Upper lobe of right lung (tissue), 1 donor: ENCODE results near the gene LILRA6. TPM values are rescaled to one million over a fixed set of nuclear protein-coding genes. Genes with fewer than 3 reads are reported as not detected.

Experiments used
- ATAC-seq: fragments of 200-7000 bp; cut with Tn5 transposase; one replicate; pipeline ENCODE4 v1.9.1; 2020; ENCODE audit warnings: mild to moderate bottlenecking, moderate library complexity
- DNase-seq: peaks from one replicate; pipeline ENCODE4 v3.0.0-alpha.2; 2020
- H3K27ac ChIP-seq: fragments of 200-600 bp; one replicate; pipeline ENCODE4 v1.8.0; 2022
- H3K27me3 ChIP-seq: fragments of 200-600 bp; one replicate; pipeline ENCODE4 v1.8.0; 2022; ENCODE audit warnings: mild to moderate bottlenecking
- H3K36me3 ChIP-seq: fragments of 200-600 bp; one replicate; pipeline ENCODE4 v1.8.0; 2022
- H3K4me1 ChIP-seq: fragments of 200-600 bp; one replicate; pipeline ENCODE4 v1.8.0; 2022
- H3K4me3 ChIP-seq: fragments of 200-600 bp; one replicate; pipeline ENCODE4 v1.8.0; 2022; ENCODE audit warnings: mild to moderate bottlenecking
- H3K9me3 ChIP-seq: fragments of 200-600 bp; one replicate; pipeline ENCODE4 v1.8.0; 2022
- CTCF ChIP-seq: fragments of 200-600 bp; IDR thresholded peaks from one replicate; pipeline ENCODE4 v1.8.0; 2022; ENCODE audit warnings: antibody characterized with exemption
- intact Hi-C: fragments of 100-400 bp; cut with DNase I; formaldehyde crosslinking; loops from one replicate; pipeline ENCODE4 v1.11.0; 2022
- microRNA-seq: library from miRNA; unstranded; fragments of <30 nt; microRNA quantifications from one replicate; pipeline ENCODE4 v1.2.0, GENCODE V29; 2020; ENCODE audit warnings: borderline microRNAs expressed
- total RNA-seq: library from RNA; stranded (reverse); fragmentation: NEBNext Ultra II Directional; extraction: Animal tissue kit (Norgen Biotek cat#: 25700); gene quantifications from one replicate; pipeline ENCODE4 v1.2.1, GENCODE V29; 2021
- donor health status: DM: no; HTN: yes; CAD: no; lungs with severe emphysema.

LILRA6 gene
- total RNA-seq, 1 donor from 2014 or later: 21.4 TPM

GRCh38 chr19:54189735-54190502, 52.7 kb downstream of the LILRA6 start:
- H3K4me1 ChIP-seq: peaks cover 21% of the 10 kb centered on the region
- H3K4me3 ChIP-seq: peak overlapping the region; percentile 98
- no peaks in the 10 kb centered on the region for H3K9me3 ChIP-seq
- intact Hi-C loops: no loop called here
- peaks cover 30% of the 10 kb centered on the region for H3K36me3 ChIP-seq
- DNase-seq: peak; percentile 100
- peak; percentile 82 for ATAC-seq
- H3K27ac ChIP-seq: peak overlapping the region; percentile 99
- no peak for TF ChIP-seq CTCF
- H3K27me3 ChIP-seq: no peaks in the 10 kb centered on the region

GRCh38 chr19:54189145-54189734, 53.4 kb downstream of the LILRA6 start, which contains the start of gene MBOAT7:
Gene MBOAT7, minus strand, starts transcription at chr19:54189580. Its CDS starts 1,072 bp downstream, at chr19:54188508.
- intact Hi-C loops: no loop called here
- ATAC-seq: peak; percentile 4

GRCh38 chr19:54188215-54188871, 54.2 kb downstream of the LILRA6 start:
- no peaks in the 10 kb centered on the region for H3K9me3 ChIP-seq
- DNase-seq: peak; percentile 60
- intact Hi-C loops: no loop called here

More at GRCh38 chr19:54189145-54189734, 53.4 kb downstream of the LILRA6 start, which contains the start of gene MBOAT7:
- TF ChIP-seq CTCF: peak; percentile 28
- peaks cover 23% of the 10 kb centered on the region for H3K36me3 ChIP-seq
- H3K27me3 ChIP-seq: no peaks in the 10 kb centered on the region
- DNase-seq: no peak
- H3K9me3 ChIP-seq: no peaks in the 10 kb centered on the region
- peak within 1 kb of the TSS; percentile 99 for H3K27ac ChIP-seq
- H3K4me1 ChIP-seq: peaks cover 21% of the 10 kb centered on the region
- H3K4me3 ChIP-seq: peak within 1 kb of the TSS; percentile 98

GRCh38 chr19:54186934-54187381, 55.6 kb downstream of the LILRA6 start:
- intact Hi-C loops: no loop called here
- Histone ChIP-seq H3K27me3 (no peaks in the 10 kb centered on the region), H3K4me1 (peaks cover 13% of the 10 kb centered on the region), H3K9me3 (no peaks in the 10 kb centered on the region), H3K27ac (no peak overlapping the region), H3K36me3 (peaks cover 11% of the 10 kb centered on the region), H3K4me3 (no peak overlapping the region)
- ATAC-seq: no peak
- TF ChIP-seq CTCF: no peak
- no peak for DNase-seq

More at GRCh38 chr19:54188215-54188871, 54.2 kb downstream of the LILRA6 start:
- no peak for ATAC-seq
- Histone ChIP-seq H3K27me3 (no peaks in the 10 kb centered on the region), H3K4me3 (peak overlapping the region; percentile 98), H3K4me1 (peaks cover 21% of the 10 kb centered on the region), H3K27ac (peak overlapping the region; percentile 99), H3K36me3 (peaks cover 19% of the 10 kb centered on the region)
- TF ChIP-seq CTCF: no peak

Small RNAs within 50 kb of the gene (microRNA-seq; reads per million reads assigned to microRNA genes)
- gene MIR4752: not detected

Other genes with a start within 250 kb of the LILRA6 start
- 1.1 TPM for gene VSTM1, start 178.9 kb downstream of the LILRA6 start, total RNA-seq
- gene TARM1, start 161.4 kb downstream of the LILRA6 start, total RNA-seq: not detected
- gene OSCAR, start 142.0 kb downstream of the LILRA6 start, total RNA-seq: 59.5 TPM
- gene NDUFA3, start 139.9 kb downstream of the LILRA6 start, total RNA-seq: 115 TPM
- 19.5 TPM for gene TFPT, start 127.1 kb downstream of the LILRA6 start, total RNA-seq
- 44.9 TPM for gene PRPF31, start 127.0 kb downstream of the LILRA6 start, total RNA-seq
- 39.4 TPM for gene CNOT3, start 105.0 kb downstream of the LILRA6 start, total RNA-seq
- gene LENG1, start 83.1 kb downstream of the LILRA6 start, total RNA-seq: 9.2 TPM
- gene TMC4, start 69.6 kb downstream of the LILRA6 start, total RNA-seq: 48.3 TPM
- gene MBOAT7, start 53.2 kb downstream of the LILRA6 start, total RNA-seq: 57.9 TPM
- 34.7 TPM for gene TSEN34, start 51.5 kb downstream of the LILRA6 start, total RNA-seq
- gene RPS9, start 41.9 kb downstream of the LILRA6 start, total RNA-seq: 1,039 TPM
- gene LILRB3, start 19.8 kb downstream of the LILRA6 start, total RNA-seq: 61.5 TPM
- gene LILRB5, start 14.5 kb upstream of the LILRA6 start, total RNA-seq: 9.1 TPM
- gene LILRB2, start 38.3 kb upstream of the LILRA6 start, total RNA-seq: 18.8 TPM
- gene LILRA5, start 70.4 kb upstream of the LILRA6 start, total RNA-seq: 13.5 TPM
- gene LILRA4, start 96.4 kb upstream of the LILRA6 start, total RNA-seq: 4.8 TPM
- 87.8 TPM for gene LAIR1, start 122.1 kb upstream of the LILRA6 start, total RNA-seq
- not detected for gene TTYH1, start 172.7 kb upstream of the LILRA6 start, total RNA-seq
- gene LENG8, start 206.4 kb upstream of the LILRA6 start, total RNA-seq: 191 TPM
- 7.2 TPM for gene LENG9, start 221.0 kb upstream of the LILRA6 start, total RNA-seq
- 38.2 TPM for gene CDC42EP5, start 230.5 kb upstream of the LILRA6 start, total RNA-seq